Stimulated activated CD4-positive, alpha-beta T cell treated with anti-CD3 and anti-CD28 coated beads, Interleukin-1b, Interleukin-23, amount 100 ng/mL, for 1 hour (primary cell): ENCODE measurements around the gene ARL15.
A peak's percentile ranks its signal among the peaks of the same experiment; 100 is the strongest.

Experiments used
- DNase-seq, 2 donors: peaks; one replicate each; pipeline ENCODE4 v3.0.0-alpha.2; 2020; ENCODE audit warnings: low read depth in 2 of 2

Gene ARL15

DNA sequence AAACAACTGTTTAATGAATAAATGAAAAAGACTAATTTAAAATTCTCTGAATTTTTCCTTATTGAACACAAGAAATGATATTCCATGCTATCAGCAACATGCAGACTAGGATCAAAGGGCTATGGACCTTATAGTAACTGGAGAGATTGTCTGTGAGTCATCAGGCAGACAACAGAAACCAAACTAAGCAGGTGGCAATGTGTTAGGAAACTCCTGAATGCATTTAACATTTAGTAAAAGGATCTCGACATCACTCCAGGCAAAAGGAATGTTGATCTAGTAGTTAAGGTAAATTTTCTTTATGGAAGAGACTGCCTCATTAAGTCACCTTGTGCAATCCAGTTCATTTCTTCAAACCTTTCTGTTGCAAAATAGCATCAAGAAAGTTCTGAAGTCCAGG is 58.4 kb downstream of the ARL15 start:
- no peak for DNase-seq

DNA sequence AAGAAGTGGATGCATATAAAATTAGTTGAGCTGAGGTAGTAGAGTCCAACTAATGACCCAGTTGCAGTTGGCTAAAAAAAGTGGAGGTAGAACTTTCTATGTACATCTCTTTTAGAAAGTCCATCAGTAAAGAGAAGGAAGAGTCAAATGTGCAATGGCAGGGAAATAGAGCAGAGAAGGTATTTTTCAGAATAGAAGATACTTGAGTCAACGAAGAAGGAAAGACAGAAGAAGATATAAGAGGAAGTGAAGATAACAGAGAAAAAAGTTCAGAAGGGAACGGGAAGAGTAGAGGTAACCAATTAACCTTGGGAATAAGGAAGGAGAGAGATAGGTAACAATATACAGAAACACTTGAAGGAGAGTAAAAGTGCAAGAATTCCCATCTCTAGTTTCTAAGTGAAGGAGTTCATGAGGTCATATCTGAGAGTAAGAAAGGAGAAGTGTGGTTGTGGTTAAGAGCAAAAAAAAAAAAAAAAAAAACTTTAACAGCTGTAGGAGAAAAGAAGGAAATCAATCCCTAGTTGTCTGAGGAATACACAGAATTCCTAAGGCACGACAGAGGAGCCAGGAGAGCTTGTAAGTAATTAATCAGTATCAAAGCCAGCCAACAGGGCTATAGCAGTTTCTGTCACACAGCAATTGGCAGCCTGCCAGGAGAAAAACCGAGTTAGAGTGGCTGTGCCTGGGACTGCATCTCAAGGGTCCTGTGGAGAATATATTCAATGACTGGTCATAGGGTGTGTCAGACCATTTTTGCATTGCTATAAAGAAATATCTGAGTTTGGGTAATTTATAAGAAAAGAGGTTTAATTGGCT is 61.0 kb downstream of the ARL15 start:
- no peak for DNase-seq

GRCh38 chr5:54247226-54247625 is 63.1 kb downstream of the ARL15 start:
- no peak for DNase-seq

DNA sequence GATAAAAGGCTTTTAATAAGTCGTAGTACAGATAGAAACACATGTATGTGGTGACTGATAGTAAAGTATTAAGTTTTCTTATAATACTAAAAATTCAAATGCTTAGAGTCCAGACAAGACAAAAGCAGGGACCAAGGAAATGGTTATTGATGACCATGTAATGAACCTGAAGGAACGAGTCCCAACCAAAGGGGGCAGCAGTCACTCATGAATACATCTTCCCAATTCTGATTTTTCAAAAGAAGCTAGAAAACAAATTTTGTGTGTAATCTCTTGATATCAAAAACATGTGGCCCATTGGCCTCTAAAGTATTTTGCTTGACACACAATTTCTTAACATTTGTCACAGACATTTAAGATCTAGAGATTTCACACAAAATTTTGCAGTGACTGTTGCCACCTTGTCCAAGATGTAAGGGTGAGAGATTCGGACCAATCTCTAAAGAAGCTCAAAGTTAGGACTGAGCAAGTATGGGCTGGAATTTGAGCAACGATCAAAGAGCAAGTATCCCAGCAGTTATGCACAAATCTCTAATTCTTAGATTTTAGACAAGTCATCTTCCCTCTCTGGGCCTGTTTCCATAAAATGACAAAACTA is 66.8 kb downstream of the ARL15 start:
- no peak for DNase-seq

DNA sequence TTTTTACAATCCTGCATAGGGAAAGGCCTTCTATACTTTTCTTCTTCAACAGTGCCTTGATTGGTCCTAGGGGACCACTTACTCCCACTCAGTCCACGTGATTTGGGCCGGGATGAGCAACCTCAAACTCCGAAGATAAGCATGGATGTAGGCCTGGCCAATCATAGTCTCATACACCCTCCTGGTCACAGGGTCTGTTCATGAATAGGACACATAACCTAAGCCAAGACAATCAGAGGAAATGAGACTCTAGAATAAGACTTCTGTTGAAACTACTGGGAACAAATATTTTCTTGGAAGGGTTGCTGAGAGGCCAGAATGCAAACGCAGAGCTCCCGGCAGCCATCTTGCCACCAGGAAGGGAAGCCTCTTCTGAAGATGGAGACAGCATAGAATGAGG is 68.1 kb downstream of the ARL15 start:
- no peak for DNase-seq

DNA sequence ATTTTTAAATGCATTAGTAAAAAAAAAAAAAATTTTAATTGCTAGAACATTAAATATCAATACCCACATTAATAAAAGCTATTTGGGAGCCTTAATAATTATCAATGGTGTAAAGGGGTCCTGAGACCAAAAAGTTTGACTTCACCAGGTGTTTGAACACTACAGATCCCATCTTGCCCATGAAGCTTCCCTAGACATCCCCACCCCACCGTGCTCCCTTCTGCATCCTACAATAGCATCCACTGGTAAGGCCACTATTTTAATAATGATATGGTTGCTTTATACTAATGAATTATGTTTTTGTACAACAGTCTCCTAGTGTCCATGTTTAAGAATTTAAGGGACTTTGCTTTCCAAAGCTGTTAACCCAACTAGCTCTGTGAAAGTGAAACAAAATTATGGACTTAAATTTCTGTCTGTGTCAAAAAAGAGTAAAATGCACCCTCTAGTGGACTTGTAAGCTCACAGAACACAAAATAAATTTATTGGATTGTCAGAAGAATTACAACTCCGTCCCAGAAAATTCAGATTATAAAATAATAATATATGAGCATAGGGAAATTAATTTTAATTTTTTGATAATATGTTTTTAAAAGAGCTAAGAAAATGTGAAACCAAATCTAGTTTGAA is 76.0 kb downstream of the ARL15 start:
- DNase-seq = no peak

GRCh38 chr5:54230936-54231685 is 79.3 kb downstream of the ARL15 start:
- DNase-seq = no peak

DNA sequence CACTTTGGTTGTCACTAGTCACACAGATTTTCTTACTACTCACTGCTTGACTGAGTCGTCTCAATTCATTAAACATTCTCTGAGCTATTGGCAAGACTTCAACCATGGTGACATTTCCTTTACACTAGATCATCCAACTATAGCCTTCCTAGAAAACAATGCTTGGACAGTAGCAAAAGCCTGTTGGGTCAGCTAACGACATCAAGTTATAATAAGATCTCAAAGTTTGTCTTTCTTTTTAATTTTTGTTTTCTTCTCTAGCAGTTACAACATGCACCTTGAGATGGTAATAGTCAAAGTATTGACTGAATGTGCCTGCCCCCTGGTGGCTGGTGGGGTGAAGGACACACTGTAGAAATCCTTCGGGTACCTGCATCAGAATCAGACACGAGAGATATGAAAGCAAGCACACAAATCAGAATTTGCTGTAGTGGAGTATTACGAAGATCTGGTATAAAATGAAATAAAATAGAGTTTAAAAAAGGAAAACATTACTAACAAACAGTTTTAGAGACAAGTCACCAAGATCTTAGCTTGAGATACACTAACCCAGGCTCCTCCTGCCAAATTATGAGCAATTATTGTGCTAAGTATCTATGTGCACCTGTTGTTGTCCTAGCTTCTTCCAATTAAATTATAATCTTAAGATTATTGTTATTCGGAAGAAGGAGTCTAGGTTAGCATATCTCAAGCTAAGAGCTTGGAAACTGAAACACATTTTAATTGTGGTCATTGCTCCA is 81.2 kb downstream of the ARL15 start:
- DNase-seq = peak; percentile 18 to 52

GRCh38 chr5:54227759-54228158 is 82.6 kb downstream of the ARL15 start:
- DNase-seq = no peak

GRCh38 chr5:54227109-54227508 is 83.3 kb downstream of the ARL15 start:
- no peak for DNase-seq

GRCh38 chr5:54226215-54226614 is 84.2 kb downstream of the ARL15 start:
- DNase-seq = no peak

GRCh38 chr5:54224103-54224826 is 86.1 kb downstream of the ARL15 start:
- no peak for DNase-seq

GRCh38 chr5:54222336-54222735 is 88.0 kb downstream of the ARL15 start:
- DNase-seq = no peak

- no peak for DNase-seq
These were observed 89.2 kb downstream of the ARL15 start for GRCh38 chr5:54221135-54221534.

GRCh38 chr5:54220230-54221040 is 89.9 kb downstream of the ARL15 start:
- no peak for DNase-seq

- no peak for DNase-seq
These were observed 92.4 kb downstream of the ARL15 start for GRCh38 chr5:54217826-54218503.

- DNase-seq = no peak
These were observed 95.1 kb downstream of the ARL15 start for GRCh38 chr5:54215233-54215736.

DNA sequence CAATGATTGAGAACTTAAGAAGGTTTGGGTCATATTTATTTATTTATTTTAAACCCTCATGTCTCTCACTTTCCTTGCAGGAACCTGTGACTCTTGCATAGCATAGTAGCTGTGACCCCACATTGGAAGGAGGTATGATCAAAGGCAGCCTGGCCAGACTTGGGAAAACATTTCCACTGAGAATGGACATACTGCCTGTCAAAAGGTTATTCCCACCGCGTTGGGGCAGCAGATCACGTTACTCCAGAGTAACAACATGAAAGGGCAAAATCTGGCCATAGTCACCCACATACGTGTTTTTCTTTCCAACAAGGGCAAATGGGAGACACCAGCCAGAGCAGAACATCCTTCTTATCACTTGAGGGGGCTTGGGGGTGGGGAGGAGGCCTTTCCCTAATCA is 95.7 kb downstream of the ARL15 start:
- no peak for DNase-seq

DNA sequence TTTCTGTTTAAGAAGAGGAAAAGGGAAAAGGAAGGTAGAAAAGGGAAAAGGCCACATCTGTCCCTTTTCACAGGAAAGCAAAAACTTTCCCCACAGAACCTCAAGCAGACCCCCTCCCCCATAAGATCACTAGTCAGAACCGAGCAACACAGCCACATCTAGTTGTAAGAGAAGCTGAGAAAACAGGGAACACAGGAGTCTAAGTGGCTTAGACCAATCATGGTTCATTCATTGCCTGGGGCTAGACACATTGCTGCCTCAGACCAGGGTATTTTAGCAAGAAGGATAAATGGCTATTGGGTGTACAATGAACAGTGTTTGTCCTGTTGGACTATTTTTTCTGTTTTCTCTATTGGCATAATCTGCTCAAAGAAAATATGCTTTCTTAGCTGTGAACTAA is 98.0 kb downstream of the ARL15 start:
- DNase-seq = no peak
